Suprapubic skin (tissue), 4 donors: ENCODE results near the gene P2RY13. TPM values are rescaled to one million over a fixed set of nuclear protein-coding genes. Genes with fewer than 3 reads are reported as not detected.

Experiments
- DNase-seq, 2 donors: peaks; one replicate each; pipeline ENCODE4 v3.0.0-alpha.2; 2019; ENCODE audit warnings: low spot score in 2 of 2
- H3K27ac ChIP-seq: fragments of 200-600 bp; sonication (generic); one replicate; pipeline ENCODE4 v1.5.1; 2019
- H3K27me3 ChIP-seq: fragments of 200-600 bp; sonication (generic); one replicate; pipeline ENCODE4 v1.5.1; 2019
- H3K36me3 ChIP-seq: fragments of 200-600 bp; sonication (generic); one replicate; pipeline ENCODE4 v1.5.1; 2019
- H3K4me1 ChIP-seq: fragments of 200-600 bp; sonication (generic); one replicate; pipeline ENCODE4 v1.5.1; 2019
- H3K4me3 ChIP-seq: fragments of 200-600 bp; sonication (generic); one replicate; pipeline ENCODE4 v1.5.1; 2019; ENCODE audit warnings: mild to moderate bottlenecking
- H3K9me3 ChIP-seq: fragments of 200-600 bp; sonication (generic); one replicate; pipeline ENCODE4 v1.5.1; 2019
- EP300 ChIP-seq: sonication (generic); formaldehyde crosslinking; IDR thresholded peaks from one replicate; pipeline ENCODE4 v1.6.1; 2017; ENCODE audit warnings: antibody characterized with exemption
- POLR2A ChIP-seq, 2 donors: fragments of 450-650 bp; IDR thresholded peaks; one replicate each; pipeline ENCODE4 v1.6.1; 2017; ENCODE audit warnings: antibody characterized with exemption in 2 of 2, mild to moderate bottlenecking in 2 of 2, moderate library complexity in 2 of 2
- POLR2AphosphoS5 ChIP-seq, 3 donors: sonication (generic); formaldehyde crosslinking; IDR thresholded peaks; one replicate each; pipeline ENCODE4 v1.6.1; 2017; ENCODE audit warnings: antibody characterized with exemption in 3 of 3
- WGBS: methylation state at CpG from one replicate; pipeline ENCODE4 v1.1.5; 2018; 5-methylcytosine and 5-hydroxymethylcytosine counted together
- total RNA-seq, 4 donors: library from RNA; depleted of rRNA; stranded (reverse); fragments of >200 nt; gene quantifications; one replicate each; pipeline ENCODE4 v1.1.0, GENCODE V29; 2016
- TF ChIP-seq, protein P1 (sequence below), 2 donors: fragments of 200-600 bp in 1 of 2; fragments of 450-650 bp in 1 of 2; sonication (generic) in 1 of 2; IDR thresholded peaks; one replicate each; pipeline ENCODE4 v1.5.1; 2016 to 2019; ENCODE audit warnings: antibody characterized with exemption in 2 of 2, mild to moderate bottlenecking in 1 of 2, moderate library complexity in 1 of 2

P2RY13 gene
- 1 to 10 TPM in 2 of 4 donors, under 1 TPM in 2; 0.53 to 3.4 (median 1.3) TPM for total RNA-seq

DNA sequence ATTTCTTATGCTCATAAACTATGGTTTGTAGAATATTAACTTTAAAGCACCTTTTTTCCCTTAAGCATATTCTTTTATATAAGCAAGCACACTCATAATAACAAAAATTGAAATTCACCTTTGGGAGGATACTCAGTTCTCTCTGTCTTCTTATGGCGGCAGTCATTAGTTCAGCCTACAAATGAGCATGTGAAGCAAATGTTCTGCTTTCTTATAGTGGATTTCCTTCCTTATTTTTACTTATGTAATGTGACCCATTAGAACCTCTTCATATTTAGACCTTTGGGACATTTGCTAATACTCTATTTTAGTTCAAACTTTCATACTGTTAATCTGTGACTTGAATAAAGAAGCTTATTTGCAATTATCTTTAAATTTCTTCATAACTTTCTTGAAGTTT lies at the start of gene P2RY13:
P2RY13 (minus strand) TSS at position 187 of the 400 bp plus-strand sequence; CDS start at position 166, 21 bp downstream.
- Histone ChIP-seq H3K4me3 (peak within 1 kb of the TSS; percentile 38), H3K9me3 (no peaks in the 10 kb centered on the region), H3K36me3 (no peaks in the 10 kb centered on the region), H3K27ac (peak within 1 kb of the TSS; percentile 55), H3K27me3 (no peaks in the 10 kb centered on the region), H3K4me1 (peaks cover 14% of the 10 kb centered on the region)
- DNase-seq = no peak
- no peak for TF ChIP-seq EP300
- TF ChIP-seq POLR2AphosphoS5 (IDR thresholded peaks at IDR 0.05) = no peak
- TF ChIP-seq, protein P1, sequence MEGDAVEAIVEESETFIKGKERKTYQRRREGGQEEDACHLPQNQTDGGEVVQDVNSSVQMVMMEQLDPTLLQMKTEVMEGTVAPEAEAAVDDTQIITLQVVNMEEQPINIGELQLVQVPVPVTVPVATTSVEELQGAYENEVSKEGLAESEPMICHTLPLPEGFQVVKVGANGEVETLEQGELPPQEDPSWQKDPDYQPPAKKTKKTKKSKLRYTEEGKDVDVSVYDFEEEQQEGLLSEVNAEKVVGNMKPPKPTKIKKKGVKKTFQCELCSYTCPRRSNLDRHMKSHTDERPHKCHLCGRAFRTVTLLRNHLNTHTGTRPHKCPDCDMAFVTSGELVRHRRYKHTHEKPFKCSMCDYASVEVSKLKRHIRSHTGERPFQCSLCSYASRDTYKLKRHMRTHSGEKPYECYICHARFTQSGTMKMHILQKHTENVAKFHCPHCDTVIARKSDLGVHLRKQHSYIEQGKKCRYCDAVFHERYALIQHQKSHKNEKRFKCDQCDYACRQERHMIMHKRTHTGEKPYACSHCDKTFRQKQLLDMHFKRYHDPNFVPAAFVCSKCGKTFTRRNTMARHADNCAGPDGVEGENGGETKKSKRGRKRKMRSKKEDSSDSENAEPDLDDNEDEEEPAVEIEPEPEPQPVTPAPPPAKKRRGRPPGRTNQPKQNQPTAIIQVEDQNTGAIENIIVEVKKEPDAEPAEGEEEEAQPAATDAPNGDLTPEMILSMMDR (IDR thresholded peaks at IDR 0.05) = no peak
- TF ChIP-seq POLR2A (IDR thresholded peaks at IDR 0.05) = no peak
- 90% methylated on average over 1 of the region's 1 CpG for WGBS

DNA sequence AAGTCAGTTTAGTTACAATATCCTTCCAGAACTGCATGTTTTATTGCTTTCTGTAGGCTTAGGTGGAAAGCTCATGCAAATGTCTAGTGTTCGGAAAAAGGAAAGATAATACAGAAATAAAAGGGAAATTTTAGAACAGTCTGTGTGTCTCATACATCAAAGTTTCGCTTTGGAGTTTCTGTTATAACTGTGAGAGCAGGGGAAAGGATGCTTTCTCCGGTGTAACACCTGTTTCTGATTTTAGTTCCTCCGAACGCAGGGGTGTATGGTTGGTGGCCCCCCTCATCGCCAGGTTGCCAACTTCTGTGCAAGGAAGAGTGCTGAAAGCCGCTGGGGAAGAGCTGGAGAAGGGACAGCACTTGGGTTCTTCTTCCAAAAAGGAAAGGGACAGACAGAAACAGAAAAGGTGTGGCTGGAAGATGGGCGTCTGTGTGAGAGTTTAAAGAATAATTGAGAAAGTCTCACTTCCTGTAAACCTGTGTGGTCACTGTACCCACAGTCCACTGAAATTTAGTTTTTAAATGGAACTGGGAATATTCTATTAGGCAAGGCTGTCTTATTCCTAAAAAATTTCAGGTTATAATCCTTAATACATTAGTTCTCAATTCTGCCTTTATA lies 48.5 kb upstream of the P2RY13 start:
- TF ChIP-seq, protein P1 (IDR thresholded peaks at IDR 0.05) = no peak
- TF ChIP-seq EP300 (no peak), POLR2AphosphoS5 (IDR thresholded peaks at IDR 0.05) (no peak), POLR2A (IDR thresholded peaks at IDR 0.05) (no peak)
- Histone ChIP-seq H3K36me3 (no peaks in the 10 kb centered on the region), H3K9me3 (no peaks in the 10 kb centered on the region), H3K4me3 (no peak overlapping the region), H3K4me1 (no peaks in the 10 kb centered on the region), H3K27me3 (no peaks in the 10 kb centered on the region), H3K27ac (no peak overlapping the region)
- DNase-seq = no peak
- WGBS = 87% methylated on average over 8 of the region's 8 CpGs

DNA sequence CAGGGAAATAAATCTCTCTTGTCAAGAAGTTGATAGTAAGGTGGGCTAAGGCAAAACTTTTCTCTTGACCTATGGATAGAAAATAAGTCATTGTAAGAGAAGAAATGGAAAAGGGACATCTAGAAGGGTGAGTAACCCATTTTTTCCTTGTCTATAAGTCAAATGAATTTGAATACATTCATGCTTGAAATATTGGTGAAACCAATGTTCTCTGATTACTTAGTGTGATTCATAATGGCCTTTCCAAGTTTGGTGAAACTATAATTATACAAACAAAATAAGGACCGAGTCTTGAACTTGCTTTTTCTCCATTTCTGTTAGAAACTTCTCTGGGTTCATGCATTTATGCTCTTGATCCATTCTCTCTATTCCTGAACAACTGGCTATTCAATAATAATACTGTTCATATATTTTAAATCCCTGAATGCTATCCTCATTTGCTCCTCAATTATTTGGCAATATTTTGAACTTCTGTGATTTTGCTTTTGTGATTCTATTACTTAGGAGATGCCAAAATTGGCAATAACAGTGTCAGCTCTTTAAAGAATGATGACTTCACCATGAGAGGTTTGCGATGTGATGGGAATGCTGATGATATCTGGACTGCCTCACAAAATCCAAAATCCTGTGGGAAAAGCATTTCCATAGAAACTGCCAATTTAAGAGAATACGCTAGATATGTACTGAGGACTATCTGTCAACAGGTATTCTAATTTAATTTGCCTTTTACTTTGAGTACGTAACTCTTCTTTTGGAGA lies 42.9 kb upstream of the P2RY13 start:
- H3K27ac ChIP-seq = no peak overlapping the region
- H3K4me3 ChIP-seq = no peak overlapping the region
- 94% methylated on average over 4 of the region's 4 CpGs for WGBS
- H3K27me3 ChIP-seq = no peaks in the 10 kb centered on the region
- H3K36me3 ChIP-seq = no peaks in the 10 kb centered on the region
- DNase-seq = no peak
- no peak for TF ChIP-seq EP300
- H3K9me3 ChIP-seq = no peaks in the 10 kb centered on the region
- H3K4me1 ChIP-seq = no peaks in the 10 kb centered on the region

DNA sequence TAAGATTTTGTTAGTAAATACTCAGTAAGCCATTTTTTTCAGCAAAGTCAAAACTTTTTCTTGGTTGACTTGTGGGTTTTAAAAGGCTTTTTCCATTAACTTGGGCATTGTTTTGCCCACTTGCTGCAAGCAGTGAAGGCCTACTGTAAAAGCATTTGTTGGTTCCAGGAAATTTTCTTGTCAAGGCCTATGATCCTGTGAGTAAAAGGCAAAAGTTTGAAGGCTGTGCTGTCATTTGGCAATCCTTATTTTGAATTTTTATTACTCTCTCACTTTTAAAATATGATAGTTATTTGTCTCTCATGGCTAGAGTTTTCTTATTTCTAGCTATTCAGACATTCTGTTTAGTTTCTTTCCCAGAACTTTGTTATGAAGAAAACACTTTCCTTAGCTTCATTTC lies 42.2 kb upstream of the P2RY13 start:
- no peak overlapping the region for H3K27ac ChIP-seq
- H3K36me3 ChIP-seq = no peaks in the 10 kb centered on the region
- no peaks in the 10 kb centered on the region for H3K27me3 ChIP-seq
- TF ChIP-seq, protein P1 (IDR thresholded peaks at IDR 0.05) = no peak
- TF ChIP-seq POLR2A (IDR thresholded peaks at IDR 0.05) (no peak), POLR2AphosphoS5 (IDR thresholded peaks at IDR 0.05) (no peak), EP300 (no peak)
- no peak overlapping the region for H3K4me3 ChIP-seq
- H3K4me1 ChIP-seq = no peaks in the 10 kb centered on the region
- H3K9me3 ChIP-seq = no peaks in the 10 kb centered on the region
- no peak for DNase-seq

DNA sequence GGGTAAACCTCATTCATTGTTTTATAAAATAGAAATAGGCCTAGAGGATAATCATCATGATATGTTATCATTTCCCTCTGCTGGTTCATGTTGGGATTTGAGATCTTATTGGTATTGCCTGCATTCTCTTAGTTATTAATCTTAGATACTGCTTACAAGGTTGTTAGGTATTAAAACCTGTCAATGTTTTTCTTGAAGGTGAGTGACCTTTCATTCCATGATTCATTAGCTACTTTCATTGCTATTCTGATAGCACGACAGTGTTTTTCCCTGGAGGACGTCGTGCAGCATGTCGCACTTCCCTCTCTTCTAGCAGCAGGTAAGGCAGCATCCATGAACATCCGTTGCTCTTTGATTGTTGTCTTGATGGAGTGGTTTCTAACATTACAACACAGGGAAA lies 38.1 kb upstream of the P2RY13 start:
- Histone ChIP-seq H3K4me1 (no peaks in the 10 kb centered on the region), H3K27me3 (no peaks in the 10 kb centered on the region), H3K4me3 (no peak overlapping the region), H3K9me3 (no peaks in the 10 kb centered on the region), H3K27ac (no peak overlapping the region), H3K36me3 (no peaks in the 10 kb centered on the region)
- TF ChIP-seq POLR2A (IDR thresholded peaks at IDR 0.05) (no peak), EP300 (no peak), POLR2AphosphoS5 (IDR thresholded peaks at IDR 0.05) (no peak)
- TF ChIP-seq, protein P1 (IDR thresholded peaks at IDR 0.05) = no peak
- 71% methylated on average over 5 of the region's 5 CpGs for WGBS
- DNase-seq = no peak
